HTERT RPE-1 (cell line): Measurements from ENCODE around the gene GPR89A.
"Not testable (repeated sequence)": the region's sequence is repeated elsewhere in the genome, so short reads cannot be mapped to it uniquely, and the experiment has no call there.

Source experiments
- in situ Hi-C: fragments of 300-500 bp; cut with MboI; formaldehyde crosslinking; loops from 4 replicates; pipeline ENCODE4 v1.14.3; 2020; ENCODE audit warnings: low sequenced_read_pairs

The GPR89A gene

DNA sequence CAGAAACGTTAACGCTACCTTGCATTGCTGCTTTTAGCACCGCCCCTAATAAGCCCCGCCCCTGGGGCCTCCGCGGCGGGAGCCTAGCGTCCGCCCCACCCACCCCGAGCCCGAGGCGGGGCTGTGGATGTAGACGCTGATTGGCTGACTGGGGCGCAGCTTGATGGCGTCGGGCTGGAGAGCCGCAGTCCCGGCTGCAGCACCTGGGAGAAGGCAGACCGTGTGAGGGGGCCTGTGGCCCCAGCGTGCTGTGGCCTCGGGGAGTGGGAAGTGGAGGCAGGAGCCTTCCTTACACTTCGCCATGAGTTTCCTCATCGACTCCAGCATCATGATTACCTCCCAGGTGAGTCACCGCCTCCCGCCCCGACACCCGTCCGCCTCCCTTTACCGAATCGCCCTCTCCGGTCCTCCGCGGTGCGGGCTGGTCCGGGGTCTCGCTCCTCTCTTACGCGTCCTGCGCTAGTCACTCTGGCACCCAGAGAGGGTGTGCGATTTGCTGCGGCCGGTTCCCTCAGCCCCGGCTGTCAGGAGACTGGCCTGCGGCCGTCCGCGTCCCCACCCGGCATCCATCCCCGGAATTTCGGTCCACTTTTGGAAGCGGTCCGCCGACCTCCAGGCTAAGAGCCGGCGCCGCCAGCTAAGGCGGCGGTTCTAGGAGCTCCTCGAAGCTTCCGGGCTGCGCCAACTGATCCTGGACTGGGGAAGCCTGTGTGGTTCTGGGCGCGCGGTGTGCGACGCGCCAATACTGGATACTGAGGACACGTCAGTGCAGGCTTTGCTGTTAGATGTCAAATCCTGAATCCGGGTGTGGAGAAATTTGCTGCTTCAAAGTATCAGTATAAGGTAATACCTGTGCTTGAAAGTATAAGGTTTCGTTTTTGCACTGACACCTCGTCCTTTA lies at the start of gene GPR89A:
Gene GPR89A, plus strand, starts transcription at position 156 of the 901 bp plus-strand sequence. Its CDS starts 146 bp downstream, at position 302.
- in situ Hi-C loops = not testable (repeated sequence)

DNA sequence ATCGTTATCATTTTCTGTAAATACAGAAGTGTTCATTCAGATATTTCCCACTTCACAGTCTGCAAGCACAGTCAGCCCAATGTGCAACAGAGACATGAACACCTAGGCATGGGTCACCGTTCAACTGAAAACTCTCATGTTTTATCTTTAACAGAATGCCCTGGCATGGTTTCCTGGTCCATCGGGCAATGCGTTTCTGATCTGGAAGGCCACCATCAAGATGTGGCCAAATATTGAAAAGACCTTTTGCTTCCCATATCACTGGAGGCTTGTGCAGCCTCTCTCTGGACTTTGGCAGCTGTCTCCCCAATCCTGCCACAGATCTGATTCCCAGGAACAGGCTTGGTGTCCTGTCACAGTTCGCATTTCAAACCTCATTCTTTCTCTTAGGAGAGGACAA lies 21.0 kb upstream of the GPR89A start:
- in situ Hi-C loops = not testable (repeated sequence)

GRCh38 chr1:145590806-145591205 lies 17.0 kb upstream of the GPR89A start:
- in situ Hi-C loops = not testable (repeated sequence)

DNA sequence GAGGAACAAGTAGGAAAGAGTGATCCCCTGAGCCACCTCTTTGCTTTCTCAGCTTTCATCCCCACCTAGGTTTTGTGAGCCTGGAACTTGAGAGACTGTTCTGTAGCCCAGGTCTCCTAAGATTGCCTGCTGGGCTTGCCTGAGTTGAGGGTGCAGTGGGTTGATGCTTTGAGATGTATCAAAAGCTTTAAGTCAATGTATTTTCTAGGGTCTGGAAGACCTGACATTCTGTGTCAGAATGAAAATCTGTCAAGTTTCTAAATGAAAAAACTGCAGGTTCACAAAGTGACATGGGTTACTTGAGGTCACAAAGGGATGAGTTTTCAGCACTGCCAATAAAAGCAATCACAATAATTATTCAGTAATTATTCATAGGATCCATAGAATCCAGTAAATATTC lies 15.4 kb upstream of the GPR89A start:
- in situ Hi-C loops = not testable (repeated sequence)

DNA sequence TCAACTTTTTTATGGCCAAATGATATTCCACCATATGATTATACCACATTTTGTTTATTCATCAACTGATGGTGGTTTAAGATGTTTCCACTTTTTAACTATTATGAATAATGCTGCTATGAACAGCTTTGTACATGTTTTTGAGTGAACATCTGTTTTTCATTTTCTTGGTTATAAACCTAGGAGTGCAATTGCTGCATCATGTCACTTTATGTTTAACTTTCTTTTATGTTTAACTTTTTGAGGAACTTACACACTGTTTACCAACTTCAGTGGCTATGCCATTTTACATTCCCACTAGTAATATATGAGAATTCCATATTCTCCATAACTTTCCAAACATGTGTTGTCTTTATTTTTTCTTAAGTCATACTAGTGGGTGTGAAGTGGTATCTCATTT lies 12.4 kb upstream of the GPR89A start:
- in situ Hi-C loops = not testable (repeated sequence)

GRCh38 chr1:145596236-145596635 lies 11.6 kb upstream of the GPR89A start:
- in situ Hi-C loops = not testable (repeated sequence)

GRCh38 chr1:145599426-145599825 lies 8.4 kb upstream of the GPR89A start:
- in situ Hi-C loops = not testable (repeated sequence)

- in situ Hi-C loops = no loop called here
These were observed 6.2 kb upstream of the GPR89A start for GRCh38 chr1:145601593-145601992.

DNA sequence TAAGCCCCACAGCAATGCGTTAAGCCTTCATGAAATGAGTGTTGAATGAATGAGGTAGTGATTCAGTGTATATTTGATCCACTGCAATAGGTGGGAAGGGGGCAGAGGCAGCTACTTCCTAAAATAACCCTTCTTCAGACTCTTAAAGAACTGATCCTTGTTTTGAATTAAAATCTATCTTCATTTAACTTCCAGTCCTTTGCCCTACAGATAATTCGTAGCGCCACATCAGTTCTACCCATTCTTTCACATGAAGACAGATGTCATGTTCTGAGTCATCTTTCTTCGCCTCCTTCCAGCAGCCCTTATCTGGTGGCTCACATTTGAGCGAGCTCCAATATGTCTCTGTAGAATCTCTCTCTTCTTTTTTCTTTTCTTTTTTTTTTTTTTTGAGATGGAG lies 948 bp upstream of the GPR89A start:
- in situ Hi-C loops = not testable (repeated sequence)

GRCh38 chr1:145607289-145607688 lies 499 bp upstream of the GPR89A start:
- in situ Hi-C loops = not testable (repeated sequence)

DNA sequence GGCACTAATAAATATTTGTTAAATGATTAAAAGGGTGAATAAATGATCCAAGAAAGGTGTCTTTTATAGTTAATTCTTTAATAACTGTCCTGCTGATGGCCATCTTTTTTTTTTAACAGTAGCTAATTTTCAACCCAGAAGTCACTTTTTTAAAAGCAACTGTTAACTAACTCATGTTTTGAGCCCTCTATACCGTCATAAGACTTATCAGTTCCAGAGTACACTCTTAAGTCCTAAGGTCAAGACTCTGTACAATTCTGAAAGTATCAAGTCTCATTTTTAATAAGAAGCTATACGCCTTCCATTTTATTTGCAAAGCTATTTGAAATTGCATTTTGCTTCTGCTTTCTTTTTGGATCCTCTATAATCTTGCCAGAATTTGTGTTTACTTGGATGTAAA lies 3.0 kb downstream of the GPR89A start:
- in situ Hi-C loops = not testable (repeated sequence)

DNA sequence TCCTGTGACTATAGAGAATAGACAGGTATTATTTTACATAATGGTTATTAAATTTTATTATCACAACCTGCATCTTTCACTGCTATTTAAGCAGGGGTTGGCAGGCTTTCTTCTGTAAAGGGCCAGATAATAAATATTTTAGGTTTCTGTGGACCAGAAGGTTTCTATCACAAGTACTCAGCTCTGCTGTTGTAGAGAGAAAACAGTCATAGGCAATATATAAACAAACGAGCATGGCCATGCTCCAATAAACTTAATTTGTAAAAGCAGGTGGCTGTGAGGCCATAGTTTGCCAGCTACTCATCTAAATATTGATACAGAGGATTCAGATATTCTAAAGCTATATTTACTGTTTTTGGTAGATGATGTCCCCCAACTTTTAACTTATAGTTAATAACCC lies 12.3 kb downstream of the GPR89A start:
- in situ Hi-C loops = not testable (repeated sequence)

GRCh38 chr1:145622177-145622576 lies 14.4 kb downstream of the GPR89A start:
- in situ Hi-C loops = not testable (repeated sequence)

- in situ Hi-C loops = not testable (repeated sequence)
These were observed 28.4 kb downstream of the GPR89A start for GRCh38 chr1:145636237-145636636.

DNA sequence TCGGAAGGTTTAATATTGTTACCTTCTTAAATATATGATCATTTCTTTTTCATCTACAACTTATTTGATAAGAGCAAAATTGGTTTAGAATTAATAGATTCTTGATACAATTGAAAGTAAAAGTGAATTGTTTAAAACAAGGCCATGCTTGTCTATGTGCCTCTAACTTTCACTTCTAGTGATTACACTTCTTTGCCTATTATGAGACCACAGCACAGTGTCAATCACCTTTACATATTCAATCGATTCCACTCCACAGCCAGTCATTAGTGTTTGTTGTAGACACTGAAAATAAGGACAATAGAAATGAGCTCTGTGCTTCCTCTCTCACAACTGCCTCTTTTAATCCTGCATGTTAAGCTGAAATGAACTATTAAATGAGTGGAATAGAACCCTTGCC lies 34.1 kb downstream of the GPR89A start:
- in situ Hi-C loops = not testable (repeated sequence)

- in situ Hi-C loops = not testable (repeated sequence)
These were observed 36.2 kb downstream of the GPR89A start for GRCh38 chr1:145643990-145644389.

DNA sequence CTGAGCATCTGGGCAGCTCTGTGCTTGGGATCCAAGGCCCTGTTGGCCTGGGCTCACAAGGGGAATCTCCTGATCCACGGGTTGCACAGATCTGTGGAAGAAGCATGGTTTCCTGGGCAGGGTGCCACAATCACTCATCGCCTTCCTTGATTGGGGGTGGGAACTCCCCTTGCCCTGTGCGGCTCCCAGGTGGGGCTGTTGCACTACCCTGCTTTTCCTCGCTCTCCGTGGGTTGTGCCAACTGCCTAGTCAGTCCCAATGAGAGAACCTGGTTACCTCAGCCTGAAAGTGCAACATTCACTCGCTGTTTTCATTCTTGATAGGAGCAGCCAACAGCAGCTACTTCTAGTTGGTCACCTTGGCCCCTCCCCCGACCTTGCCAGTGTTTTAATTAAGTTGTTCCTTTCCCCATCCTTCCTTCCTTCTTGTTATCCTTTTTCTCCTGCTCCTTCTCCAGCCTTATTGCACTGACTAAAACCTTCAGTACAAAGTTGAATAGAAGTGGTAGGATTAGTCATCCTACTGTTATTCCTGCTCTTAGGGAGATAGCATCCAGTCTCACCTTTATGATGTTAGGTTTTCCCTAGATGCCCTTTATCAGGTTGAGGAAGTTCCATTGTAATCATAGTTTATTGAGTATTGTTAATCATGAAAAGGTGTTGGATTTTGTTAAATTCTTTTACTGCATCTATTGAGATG lies 48.6 kb downstream of the GPR89A start:
- in situ Hi-C loops = not testable (repeated sequence)

- in situ Hi-C loops = not testable (repeated sequence)
These were observed 54.7 kb downstream of the GPR89A start for GRCh38 chr1:145662502-145662901.

DNA sequence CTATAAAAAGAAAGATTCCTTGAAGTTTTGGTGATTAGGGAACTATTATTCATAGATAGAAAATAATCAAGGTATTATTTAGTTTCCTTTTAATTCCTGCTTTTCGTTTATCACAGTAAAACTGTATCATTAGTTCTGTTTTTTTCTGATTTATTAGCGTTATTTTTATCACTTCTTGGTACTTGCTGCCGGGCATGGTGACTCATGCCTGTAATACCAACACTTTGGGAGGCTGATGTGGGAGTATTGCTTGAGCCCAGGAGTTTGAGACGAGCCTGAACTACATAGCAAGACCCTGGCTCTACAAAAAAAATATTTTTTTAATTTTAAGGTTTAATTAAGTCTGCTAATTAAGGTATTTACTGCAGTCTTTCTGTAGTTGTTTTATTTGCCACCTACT lies 57.2 kb downstream of the GPR89A start:
- in situ Hi-C loops = not testable (repeated sequence)

GRCh38 chr1:145670995-145671745 lies 63.4 kb downstream of the GPR89A start:
- in situ Hi-C loops = not testable (repeated sequence)

DNA sequence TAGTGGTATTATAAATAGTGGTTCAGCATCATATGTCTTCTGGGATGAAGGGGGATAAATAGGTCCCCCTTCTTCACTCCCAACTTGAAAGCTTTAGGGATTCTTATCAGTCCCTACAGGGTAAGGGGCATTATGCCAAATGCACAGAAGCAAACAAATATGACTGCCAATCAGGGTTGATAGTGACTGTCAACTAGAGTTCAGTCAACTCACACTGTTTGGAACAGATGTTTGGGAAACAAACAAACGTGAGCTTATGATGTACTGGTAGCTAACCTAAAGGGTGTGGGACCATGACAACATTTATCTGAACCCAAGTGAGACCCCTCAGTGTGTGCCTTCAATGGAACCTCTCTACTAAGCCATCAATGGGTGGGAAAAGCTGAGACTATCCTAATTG lies 65.4 kb downstream of the GPR89A start:
- in situ Hi-C loops = not testable (repeated sequence)
